ENCODE data around the gene CCDC28A.

CCDC28A gene

GRCh38 chr6:138772596-138773176 lies 883 bp upstream of the CCDC28A start:
- POLR2A ChIA-PET (ENCODE audit: low non-redundant PET), result no interaction called here
- no peak for TF ChIP-seq CTCF (conservative IDR thresholded peaks at IDR 0.05; ENCODE audit: low read depth)
- peak overlapping the region; percentile 95 for H3K27ac ChIP-seq
- CTCF ChIA-PET, result no interaction called here
- peak; percentile 9 for DNase-seq (ENCODE audit: low spot score)

- CTCF ChIA-PET, result no interaction called here
- TF ChIP-seq CTCF (conservative IDR thresholded peaks at IDR 0.05; ENCODE audit: low read depth), result no peak
- no peak overlapping the region for H3K27ac ChIP-seq
- POLR2A ChIA-PET (ENCODE audit: low non-redundant PET), result no interaction called here
- no peak for DNase-seq (ENCODE audit: low spot score)
Measured at GRCh38 chr6:138774370-138774769, 801 bp downstream of the CCDC28A start.

- POLR2A ChIA-PET (ENCODE audit: low non-redundant PET), result no interaction called here
- CTCF ChIA-PET, result no interaction called here
- H3K27ac ChIP-seq, result no peak overlapping the region
- TF ChIP-seq CTCF (conservative IDR thresholded peaks at IDR 0.05; ENCODE audit: low read depth), result no peak
- no peak for DNase-seq (ENCODE audit: low spot score)
Measured at GRCh38 chr6:138776659-138777058, 3.1 kb downstream of the CCDC28A start.

- TF ChIP-seq CTCF (conservative IDR thresholded peaks at IDR 0.05; ENCODE audit: low read depth), result no peak
- no peak overlapping the region for H3K27ac ChIP-seq
- DNase-seq (ENCODE audit: low spot score), result no peak
- ChIA-PET CTCF (no interaction called here), POLR2A (ENCODE audit: low non-redundant PET) (no interaction called here)
Measured at GRCh38 chr6:138778331-138778730, 4.8 kb downstream of the CCDC28A start.

- TF ChIP-seq CTCF (conservative IDR thresholded peaks at IDR 0.05; ENCODE audit: low read depth), result no peak
- ChIA-PET CTCF (no interaction called here), POLR2A (ENCODE audit: low non-redundant PET) (no interaction called here)
- H3K27ac ChIP-seq, result no peak overlapping the region
- no peak for DNase-seq (ENCODE audit: low spot score)
Measured at GRCh38 chr6:138782243-138782642, 8.7 kb downstream of the CCDC28A start.

- TF ChIP-seq CTCF (conservative IDR thresholded peaks at IDR 0.05; ENCODE audit: low read depth), result no peak
- no peak for DNase-seq (ENCODE audit: low spot score)
- H3K27ac ChIP-seq, result no peak overlapping the region
- POLR2A ChIA-PET (ENCODE audit: low non-redundant PET), result no interaction called here
- CTCF ChIA-PET, result no interaction called here
Measured at GRCh38 chr6:138785079-138785478, 11.5 kb downstream of the CCDC28A start.

GRCh38 chr6:138785980-138786379 lies 12.4 kb downstream of the CCDC28A start:
- H3K27ac ChIP-seq, result no peak overlapping the region
- no peak for DNase-seq (ENCODE audit: low spot score)
- ChIA-PET CTCF (interaction anchor here (0.5 kb wide), 1 partner anchor 284 kb away, joined by 4 read pairs; no protein-coding TSS in a partner anchor), POLR2A (ENCODE audit: low non-redundant PET) (no interaction called here)
- TF ChIP-seq CTCF (conservative IDR thresholded peaks at IDR 0.05; ENCODE audit: low read depth), result no peak

Data from RWPE1 (cell line).